Embryonic facial prominence (tissue), 1 donor: ENCODE results near the gene SETBP1.
"Not testable (repeated sequence)": the region's sequence is repeated elsewhere in the genome, so short reads cannot be mapped to it uniquely, and the experiment has no call there.

ENCODE experiments used
- DNase-seq: peaks from one replicate; pipeline ENCODE4 v3.0.0-alpha.2; 2016; ENCODE audit errors: extremely low spot score

The SETBP1 gene

DNA sequence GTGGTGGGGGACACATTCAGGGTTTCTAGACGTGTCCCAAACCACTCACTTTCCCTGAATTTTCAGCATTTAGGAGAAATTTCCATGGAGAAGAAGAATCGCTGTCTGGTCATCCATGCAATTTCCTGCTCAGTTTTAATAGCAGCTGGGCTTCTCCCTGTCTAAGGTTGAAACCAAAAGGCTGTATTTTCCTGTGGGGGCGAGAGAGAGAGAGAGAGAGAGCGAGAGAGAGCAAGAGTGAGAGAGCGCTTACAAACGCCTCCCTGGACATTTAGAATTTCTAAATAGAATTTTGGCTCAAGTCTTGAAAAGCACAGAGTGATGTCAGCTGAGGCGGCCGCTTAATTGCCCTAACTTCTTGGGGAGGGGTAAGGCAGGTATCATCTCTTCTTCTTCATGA lies 110.8 kb downstream of the SETBP1 start:
- no peak for DNase-seq

DNA sequence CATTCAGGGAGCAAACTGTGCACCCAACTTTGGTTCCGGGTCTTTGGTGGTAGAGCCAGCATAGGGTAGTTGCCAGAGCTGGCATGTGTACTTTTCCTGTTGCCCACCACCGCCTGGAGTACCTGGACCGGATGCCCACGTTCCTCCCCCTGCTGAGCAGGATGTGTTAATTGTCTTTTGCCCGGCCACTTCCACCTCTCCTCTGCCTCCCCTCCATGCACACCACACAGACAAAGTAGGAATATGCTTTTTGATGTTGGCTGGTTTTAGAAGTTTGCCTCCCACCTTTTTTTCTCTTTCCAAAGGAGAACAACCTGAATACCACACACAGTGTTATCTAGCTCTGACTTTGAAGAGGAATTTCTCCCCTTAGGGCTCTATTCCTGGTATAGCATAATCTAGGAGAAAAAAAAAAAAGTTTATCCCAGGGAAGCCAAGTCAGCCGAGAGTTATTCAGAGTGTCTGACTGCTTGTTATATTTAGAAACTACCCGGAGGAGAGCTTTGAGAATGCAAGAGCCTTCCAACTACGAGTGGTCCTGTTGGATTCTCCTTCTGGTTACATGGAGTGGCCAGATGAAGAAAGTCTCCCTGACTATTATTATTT lies 111.9 kb downstream of the SETBP1 start:
- DNase-seq, result no peak

DNA sequence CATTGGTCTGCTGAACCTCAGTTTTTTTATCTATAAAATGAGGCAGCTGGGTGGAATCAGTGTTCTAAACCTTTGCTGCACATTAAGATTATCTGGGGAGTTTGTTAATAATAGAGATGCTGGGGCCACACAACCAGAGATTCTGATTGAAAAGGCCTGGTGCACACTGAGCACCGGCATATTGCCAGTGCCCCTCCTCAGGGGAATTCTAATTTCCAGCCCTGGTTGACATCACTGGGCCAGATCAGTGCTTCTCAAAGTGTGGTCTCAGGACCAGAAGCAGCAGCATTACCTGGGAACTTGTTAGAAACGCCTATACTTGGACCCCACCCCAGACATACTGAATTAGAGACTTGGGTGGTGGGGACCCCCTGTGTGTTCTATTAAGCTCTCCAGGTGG lies 112.5 kb downstream of the SETBP1 start:
- no peak for DNase-seq

DNA sequence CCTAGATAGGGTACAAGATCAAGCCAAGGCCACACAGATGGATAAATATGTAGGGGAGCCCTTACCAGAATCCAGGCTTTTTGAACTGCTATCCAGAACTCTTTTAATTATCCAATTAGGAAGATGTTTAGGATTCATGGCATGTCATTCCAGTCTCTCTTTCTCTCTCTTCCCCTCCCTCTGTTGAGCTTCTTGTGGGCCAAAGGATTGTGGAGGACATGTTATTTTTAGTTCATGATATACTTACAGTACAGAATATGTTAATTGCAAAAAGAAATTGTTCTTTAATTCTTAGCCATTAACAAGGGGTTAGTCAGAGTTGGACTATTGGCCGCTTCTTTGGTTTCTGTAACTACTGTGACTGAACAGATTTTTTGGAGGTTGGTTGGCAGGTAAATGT lies 113.0 kb downstream of the SETBP1 start:
- DNase-seq, result no peak

DNA sequence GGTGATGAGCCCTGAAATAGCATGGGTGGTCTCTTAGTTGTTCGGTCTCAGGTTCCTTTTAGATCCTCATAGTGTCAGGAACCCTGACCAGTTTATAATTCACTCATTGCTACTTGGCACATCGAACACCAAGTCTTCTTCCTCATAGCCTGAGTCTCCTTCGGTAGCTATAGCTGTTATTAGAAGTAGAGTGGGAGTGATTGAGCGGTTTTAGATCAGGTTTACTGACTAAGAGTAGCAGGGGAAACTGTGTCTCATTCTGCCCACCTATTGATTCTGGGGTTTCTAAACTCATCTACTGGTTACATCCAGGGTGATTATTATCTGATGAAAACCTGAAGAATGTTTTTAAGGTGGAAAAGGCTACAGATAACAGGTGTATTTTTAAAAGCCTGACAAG lies 114.6 kb downstream of the SETBP1 start:
- DNase-seq, result no peak

DNA sequence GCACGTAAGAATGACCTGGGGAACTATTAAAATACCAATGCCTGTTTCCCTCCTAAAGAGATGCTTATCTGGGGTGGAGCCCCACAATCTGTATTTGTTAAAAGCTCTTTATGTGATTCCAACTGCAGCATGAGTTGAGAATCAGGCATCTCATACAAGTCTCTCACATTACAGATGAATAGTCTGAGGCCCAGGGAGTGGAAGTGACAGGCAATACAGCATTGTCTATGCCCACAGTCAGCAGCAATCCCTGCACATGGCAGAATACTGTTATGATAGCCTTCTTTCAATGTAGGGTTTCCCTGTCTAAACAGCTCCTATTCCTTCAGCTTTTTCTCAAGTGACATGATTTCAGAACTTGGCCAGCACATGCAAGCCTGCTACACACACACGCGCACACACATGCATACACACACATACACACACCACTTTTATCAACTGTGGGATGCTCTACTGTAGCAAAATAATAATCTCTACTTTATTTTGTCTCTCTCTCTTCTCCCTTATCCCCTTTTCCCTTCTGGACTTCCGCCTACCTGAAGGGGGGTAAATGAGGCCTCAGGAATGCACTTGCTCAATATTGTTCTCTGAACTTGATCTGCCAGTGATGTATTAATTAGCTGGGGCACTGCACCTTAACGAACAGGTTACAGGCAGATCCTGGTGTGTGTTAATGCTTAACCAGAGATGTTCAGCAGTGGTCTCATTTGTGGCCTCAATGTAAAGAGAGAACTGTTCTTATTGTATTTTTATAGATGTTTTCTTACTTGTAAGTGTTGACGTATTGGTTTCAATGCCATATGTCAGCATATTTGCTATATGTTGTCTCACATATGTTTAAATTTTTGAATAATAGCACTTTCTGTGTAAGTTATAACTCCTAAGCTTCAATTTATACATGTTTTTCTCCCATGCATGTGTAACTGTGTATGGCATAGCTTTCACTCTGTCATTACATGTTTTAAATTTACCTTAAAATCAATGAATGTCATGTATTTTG lies 116.0 kb downstream of the SETBP1 start:
- no peak for DNase-seq

DNA sequence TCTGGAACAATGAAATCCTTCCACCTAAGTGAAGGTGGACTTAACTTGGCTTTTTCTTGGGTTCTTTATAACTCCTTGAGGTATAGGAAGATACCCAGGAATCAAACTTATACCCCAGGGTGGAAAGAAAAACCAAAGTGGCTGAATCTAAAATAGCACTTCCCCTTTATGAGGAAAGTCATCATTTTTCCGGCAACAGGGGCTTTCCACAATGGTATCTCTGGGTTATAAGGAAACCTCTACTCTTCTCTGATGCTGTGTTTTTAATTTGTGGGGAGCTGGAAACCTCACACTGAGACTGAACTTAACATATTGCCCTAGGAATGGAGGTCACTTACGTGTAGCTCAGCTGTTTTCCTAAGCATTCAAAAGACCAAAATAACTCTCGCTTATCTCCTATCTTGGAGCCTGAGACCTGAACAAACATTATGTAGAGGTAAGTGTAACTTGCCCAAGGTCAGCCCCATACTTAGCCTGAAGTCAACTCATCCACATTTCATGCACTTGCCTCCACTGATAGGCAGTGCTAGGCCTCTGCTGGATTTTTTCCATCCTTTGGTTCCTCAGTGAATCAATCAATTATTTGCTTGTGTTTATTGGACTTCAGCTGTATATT lies 117.9 kb downstream of the SETBP1 start:
- DNase-seq, result no peak

DNA sequence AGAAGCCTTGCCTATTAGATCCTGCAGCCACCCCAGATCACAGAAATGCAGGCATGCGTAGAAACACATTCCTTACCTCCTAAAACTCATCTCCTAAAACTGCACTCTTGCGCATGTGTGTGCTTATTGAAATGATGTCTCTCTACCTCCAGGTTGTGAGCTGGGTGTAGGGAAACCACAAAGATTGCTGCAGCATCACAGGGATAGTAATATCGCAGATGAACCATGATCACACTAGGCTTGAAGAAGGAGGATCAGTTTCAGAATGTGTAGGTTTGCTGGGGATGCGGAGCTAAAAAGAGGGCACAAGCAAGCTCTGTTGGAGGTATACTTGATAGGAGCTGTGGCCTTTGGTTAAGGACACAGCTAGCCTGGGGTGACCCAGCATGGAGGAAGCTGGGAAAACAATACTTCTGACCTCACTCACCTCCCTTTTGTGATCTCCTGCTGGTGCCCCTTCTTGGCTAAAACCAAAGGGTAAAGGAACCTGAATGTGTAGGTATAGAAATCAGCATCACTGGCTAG lies 118.8 kb downstream of the SETBP1 start:
- no peak for DNase-seq

DNA sequence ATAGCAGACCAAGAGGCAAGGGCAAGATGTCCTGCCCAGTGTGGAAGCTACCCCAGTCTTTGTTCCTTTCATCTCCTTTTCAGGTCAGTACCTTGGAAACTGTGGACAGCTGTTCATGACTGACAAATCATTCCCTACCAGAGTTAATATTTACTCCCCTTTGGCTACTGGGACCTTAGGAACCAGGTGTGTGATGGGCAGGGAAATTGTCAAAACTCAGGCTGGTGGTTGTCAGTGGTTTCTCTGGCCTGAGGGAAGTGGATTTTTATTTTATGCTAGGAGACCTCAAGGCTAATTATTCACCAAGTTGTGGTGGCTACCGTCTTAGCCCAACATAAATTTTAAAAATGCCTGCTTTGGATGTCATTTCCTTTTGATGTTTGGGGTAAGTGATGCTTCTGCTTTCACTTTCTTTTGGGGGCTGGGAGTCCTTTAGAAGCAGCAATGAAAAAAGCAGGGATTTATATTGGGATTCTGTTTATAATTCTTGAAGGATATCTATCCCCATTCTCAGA lies 119.3 kb downstream of the SETBP1 start:
- DNase-seq, result no peak

DNA sequence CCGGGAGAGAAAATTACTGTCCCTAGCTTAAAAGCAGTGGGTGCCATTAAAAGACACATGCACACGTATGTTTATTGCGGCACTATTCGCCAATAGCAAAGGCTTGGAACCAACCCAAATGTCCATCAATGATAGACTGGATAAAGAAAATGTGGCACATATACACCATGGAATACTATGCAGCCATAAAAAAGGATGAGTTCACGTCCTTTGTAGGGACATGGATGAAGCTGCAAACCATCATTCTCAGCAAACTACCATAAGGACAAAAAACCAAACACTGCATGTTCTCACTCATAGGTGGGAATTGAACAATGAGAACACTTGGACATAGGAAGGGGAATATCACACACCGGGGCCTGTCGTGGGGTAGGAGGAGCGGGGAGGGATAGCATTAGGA lies 120.1 kb downstream of the SETBP1 start:
- DNase-seq, result not testable (repeated sequence)

DNA sequence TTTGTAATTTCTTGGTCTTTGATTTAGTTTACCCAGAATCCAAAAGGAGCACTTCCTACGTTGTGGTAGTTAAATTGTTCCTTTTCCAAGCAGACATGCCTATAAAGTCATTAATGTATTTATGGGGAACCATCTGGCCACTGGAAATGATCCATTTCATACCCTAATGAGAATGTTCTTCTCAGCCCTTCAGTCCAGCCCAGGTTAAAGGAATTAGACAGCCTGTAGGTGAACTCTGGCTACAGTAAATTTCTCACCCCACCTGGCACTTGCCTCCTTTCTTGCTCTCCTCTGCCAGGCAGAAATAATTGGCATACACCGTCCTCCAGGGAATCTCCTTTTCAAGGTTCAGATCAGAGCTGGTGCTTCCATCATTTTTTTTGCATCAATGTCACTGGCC lies 121.1 kb downstream of the SETBP1 start:
- no peak for DNase-seq

DNA sequence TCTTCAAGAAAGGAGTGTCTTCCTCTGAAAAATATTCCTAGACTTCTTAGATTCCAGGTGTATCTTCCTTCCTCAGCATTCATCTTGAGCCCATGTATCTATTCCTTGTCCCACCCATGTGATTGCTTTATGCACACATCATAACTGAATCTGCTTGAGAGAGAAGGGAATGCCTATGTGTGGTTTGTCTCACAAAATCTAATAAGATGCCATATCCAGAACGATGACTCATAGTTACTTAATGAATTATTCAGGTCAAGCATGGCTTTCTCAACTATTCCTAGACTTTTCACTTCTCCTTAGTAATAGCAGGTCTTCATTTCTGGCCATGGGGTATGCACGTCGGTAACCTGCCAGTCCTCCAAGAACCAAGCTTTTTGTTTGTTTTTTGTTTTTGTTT lies 121.8 kb downstream of the SETBP1 start:
- no peak for DNase-seq

DNA sequence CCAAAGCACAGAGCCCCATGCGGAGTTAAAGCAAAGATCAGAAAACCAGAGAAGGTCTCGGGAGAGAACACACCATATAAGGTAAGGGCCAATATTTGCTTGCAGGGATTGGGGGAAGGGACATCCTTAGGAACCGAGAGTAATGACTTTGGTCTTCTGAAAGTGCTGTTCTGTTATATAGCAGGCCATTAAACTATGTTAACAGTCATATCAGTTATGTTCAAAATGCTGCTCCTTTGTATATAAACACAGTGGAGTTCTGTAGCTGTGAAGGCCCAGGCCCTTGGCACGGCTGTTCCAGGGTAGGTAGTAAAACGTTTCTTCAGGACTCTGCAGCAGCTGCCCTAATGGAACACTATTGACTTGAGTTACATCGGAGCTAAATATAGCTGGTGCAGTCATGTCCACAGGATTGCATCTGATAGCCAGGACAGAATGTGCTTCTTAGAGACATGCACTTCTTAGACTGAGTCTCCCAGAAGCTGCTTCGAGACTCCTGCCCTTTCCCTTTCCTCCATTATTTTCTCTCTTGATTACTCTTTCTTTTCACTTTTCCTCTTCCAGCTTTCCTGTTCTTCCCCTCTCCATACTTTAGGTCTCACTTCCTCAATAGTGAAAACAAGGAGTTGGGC lies 122.4 kb downstream of the SETBP1 start:
- DNase-seq, result no peak

DNA sequence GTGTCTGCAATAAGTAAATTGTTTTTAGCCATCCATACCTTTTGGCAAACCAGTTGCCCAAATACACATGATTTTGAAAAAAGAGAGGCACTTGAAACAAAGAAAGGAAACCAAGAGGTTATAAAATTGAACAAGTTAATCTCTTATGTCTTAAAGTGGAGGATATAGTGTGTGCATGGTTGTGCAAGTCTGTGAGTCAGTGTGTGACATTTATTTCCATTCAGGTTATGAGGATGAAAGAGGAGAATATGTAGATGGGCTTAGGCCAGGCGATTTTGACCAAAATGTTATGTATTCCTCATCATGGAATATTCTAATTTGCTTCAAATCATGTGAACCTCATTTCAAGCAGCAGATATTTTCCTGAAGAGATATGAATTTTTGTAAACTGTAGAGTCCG lies 123.3 kb downstream of the SETBP1 start:
- no peak for DNase-seq

DNA sequence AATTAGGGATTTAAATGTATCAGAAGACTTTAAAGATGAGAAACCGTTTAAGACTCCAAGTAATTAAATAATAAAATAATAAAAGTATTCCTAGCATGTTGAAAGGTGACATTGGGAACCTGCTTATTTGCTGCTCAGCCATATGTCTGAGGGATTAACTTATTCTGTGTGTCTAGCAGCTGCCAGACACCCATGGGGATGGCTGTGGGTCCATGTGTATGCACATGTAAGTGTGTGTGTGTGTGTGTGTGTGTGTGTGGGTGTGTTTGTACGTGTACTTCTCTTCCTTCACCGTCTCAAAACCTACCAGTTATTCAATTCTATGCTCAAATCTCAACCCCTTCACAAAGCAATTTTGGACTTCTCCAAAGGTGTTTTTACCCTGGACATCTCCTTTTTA lies 124.5 kb downstream of the SETBP1 start:
- no peak for DNase-seq

DNA sequence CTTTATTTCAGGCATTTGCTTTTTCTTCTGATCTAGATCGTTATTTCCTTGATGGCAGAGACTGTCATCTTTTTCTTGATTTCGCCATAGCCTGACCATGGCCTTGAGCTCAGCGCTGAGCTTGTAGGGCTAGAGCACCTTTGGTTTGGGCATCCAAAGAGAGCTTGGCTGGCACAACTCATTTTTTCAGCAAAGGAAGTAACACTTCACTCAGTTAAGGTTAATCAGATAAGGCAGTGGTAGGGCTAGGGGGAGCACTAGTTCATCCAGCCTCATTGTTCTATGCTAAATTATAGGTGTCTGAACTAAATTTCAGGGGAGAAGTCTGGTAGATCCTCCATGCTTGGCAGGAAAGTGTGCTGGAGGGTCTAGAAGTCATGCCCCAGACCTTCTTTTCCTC lies 125.0 kb downstream of the SETBP1 start:
- DNase-seq, result no peak

DNA sequence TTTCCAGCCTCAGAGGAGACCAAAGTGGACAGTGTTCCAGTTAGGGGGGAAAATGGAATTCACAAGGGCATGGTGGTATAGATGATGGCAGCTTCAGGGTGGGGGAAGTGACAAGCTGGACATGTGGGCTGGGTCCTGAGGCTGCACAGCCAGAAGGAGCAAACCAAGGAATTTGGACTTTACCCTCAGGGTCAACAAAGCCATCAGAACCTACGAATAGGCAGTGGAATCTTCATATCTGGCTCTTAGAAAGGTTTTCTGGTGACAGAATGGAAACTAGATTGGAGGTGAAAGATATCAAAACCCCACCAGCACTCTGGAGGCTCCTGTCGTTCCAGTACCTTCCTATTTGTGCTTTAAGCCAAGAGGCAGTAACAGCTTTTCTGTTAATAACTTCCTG lies 127.1 kb downstream of the SETBP1 start:
- no peak for DNase-seq

DNA sequence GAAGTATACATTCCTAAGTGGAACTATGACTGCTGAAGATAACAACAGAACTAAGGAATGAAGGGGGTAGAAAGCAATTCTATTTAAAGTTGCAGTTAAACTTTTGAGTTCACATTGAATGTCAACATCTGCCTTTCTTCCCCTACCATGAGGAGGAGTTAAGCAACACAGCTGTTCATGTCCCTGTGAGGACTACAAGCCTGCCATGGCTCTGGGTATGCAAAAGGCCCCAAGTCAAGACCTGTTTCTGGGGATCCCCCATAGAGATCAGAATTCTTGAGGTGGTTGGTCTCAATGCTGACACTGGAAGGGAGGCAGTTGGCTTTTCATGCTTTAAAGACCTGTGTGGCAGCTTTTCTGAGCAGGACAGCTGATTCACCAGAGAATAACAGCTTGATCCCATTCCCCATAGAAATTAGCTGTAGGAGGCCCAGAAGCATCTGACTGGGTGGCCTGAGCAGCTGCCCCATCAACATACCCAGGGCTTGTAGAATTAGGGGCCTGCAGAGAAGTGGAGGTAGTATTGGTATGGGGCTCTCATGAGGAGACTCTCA lies 131.0 kb downstream of the SETBP1 start:
- DNase-seq, result no peak

DNA sequence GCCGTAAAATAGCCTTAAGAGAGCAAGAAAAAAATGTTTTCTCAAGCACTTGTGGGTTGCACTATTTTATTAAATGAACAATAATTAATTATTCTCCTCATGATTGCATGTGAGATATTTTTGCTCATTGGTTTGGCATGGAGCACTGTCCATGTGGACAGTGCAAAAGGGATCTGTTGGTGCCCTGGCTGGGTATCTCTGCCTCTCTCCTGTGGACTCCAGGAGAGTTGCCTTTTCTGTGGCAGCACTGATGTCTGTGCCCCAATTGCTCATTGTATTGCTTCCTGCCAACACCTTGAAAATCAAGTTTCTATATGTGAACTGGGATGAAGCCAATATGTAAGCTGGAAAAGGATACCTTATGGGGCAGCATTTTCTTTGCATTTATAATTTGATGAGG lies 131.7 kb downstream of the SETBP1 start:
- DNase-seq, result no peak

DNA sequence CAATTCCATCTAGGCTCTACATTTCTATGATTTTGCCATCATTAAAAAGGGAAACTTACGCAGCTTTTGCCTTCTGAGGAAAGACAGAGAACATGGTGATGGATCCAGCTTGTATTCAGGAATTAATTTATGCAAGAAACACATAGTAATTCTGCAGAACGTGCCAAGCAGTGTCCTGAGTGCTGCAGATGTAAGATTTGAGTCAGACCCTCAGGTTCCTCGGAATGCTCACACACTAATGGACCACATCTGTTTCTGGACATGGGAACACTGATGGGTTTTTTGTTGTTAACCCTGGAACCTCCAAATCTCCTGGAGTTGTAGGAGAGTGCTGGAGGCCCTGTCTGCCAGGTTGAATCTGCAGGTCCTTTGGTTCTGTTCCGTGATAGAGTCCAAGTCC lies 132.9 kb downstream of the SETBP1 start:
- DNase-seq, result no peak

DNA sequence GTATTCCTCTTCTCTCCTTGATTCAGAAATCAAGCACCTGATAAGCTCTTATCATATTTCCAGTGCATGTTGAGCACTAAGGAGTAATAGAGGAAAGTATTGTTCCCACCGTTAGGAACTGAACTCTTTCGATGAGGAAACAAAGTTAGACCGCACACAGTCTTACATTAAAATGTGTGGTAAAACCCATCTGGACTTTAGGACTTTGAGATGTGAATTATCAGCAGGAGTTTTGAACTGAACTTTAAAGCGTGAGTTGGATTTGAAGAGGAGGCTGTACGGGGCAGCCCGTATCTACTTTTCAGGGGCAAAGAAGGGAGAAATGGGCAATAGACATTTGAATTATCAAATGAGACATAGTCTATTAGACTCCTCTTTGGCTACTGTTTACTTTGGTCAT lies 134.4 kb downstream of the SETBP1 start:
- no peak for DNase-seq

DNA sequence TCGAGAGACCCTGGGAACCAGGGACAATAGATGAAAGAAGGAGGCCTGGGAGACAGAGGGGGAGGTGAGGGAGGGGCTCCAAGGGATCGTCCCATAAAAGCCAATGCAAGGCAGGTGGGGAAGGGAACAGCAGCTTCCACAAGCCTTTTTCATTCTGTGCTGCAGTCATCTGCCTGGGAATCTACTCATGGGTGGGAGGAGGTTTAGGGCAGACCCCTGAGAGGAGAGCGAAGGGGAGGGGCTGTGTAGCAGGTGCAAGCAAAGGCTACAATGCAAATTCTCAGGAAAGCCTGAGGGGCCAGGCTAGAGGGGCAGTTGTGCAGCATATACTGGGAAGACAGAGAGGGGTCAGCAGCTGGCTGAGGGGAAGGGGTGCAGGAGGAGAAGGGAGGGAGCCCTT lies 135.4 kb downstream of the SETBP1 start:
- no peak for DNase-seq
